KOPT-K1 (cell line): Measurements from ENCODE around the gene ADAP1.

Experiments
- H3K27ac ChIP-seq: fragments of 200-600 bp; sonication (generic); 2 replicates; pipeline ENCODE4 v1.5.1; 2016; ENCODE audit warnings: antibody characterized with exemption, mild to moderate bottlenecking, low read depth, low read length; ENCODE audit not compliant: poor library complexity, severe bottlenecking
- H3K36me3 ChIP-seq: fragments of 200-600 bp; sonication (generic); 2 replicates; pipeline ENCODE4 v1.5.1; 2017; ENCODE audit warnings: antibody characterized with exemption, mild to moderate bottlenecking, low read length, moderate library complexity; ENCODE audit not compliant: insufficient read depth
- H3K9me3 ChIP-seq: fragments of 200-600 bp; sonication (generic); 2 replicates; pipeline ENCODE4 v1.5.1; 2017; ENCODE audit warnings: antibody characterized with exemption, low read length, mild to moderate bottlenecking; ENCODE audit not compliant: insufficient read depth, poor library complexity, severe bottlenecking

Gene ADAP1

DNA sequence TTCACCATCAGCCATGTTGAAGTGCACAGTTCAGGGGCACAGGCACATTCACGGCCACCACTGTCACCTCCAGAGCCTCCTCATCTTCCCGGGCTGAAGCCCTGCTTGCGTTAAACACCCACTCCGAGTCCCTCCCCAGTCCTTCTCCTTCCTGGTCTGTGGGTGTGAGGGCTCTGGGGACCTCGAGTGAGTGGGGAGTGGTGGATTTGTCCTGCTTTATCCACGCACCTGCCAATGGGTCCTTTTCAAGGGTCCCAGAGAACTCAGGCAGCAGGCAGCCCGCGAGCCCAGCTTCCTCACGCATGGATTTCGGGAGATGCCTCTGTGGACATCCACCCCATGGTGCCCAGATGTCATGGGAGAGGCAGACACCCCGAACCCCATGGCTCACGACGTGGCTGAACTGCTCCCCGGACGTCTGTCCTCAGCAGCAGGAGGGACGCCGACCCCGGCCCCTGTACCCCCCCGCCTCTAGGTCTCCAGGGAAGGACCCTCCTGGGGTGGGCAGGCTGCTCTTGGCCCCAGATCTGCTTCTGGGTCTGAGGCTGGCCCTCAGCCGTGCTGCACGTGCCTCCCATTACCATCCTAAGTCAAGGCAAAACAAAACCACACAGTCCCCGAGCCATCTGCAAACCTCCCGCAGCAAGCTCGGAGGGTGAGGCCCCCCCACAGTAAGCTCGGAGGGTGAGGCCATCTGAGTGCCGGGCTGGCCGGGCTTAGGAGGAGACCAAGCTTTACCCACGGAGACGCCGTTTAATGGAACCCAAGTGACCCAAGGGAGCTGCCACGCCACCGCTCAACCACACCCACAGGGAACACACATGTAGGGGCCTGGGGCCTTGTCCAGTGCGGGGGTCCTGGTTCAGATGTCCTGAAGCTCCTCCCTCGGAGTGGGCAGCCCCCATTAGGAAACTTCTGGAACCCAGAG, 37.5 kb upstream of the ADAP1 start:
- Histone ChIP-seq H3K36me3 (no peaks in the 10 kb centered on the region), H3K9me3 (no peaks in the 10 kb centered on the region), H3K27ac (no peak overlapping the region)

DNA sequence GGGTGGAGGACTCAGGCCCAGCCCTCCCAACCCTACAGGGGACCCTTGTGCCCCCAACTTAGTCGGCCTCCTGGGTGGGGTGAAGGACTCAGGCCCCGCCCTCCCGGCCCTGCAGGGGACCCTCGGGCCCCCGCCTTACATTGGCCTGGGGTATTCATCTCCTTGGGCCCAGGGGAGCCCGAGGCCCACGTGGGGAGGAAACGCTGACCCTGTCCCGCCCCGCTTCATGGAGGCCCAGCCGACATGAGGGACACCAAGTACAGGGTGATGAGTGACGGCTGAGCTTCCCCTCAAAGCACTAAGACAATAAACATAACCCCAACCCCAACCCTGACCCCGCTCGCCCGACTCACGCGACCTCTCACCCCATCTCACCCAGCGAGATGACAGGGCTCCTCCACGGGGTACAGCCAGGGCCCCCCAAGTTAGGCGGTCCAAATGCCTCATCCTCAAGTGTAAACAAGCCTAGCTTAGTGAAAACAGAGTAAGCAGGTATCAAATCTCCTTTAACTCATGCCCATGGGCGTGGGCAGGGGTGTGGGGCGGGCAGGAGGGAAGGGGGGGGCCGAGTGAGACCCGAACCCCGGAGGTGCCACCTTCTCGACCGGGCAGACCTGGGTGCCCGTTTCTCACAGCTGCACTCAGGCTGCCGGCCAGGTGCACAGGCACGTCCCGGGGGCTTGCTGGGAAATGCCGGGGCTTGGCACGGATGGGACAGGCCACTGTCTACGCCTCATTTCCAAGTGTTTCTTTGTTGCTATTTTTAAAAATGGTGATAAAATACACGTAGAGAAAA, 36.7 kb upstream of the ADAP1 start:
- no peak overlapping the region for H3K27ac ChIP-seq
- no peaks in the 10 kb centered on the region for H3K9me3 ChIP-seq
- H3K36me3 ChIP-seq: no peaks in the 10 kb centered on the region

DNA sequence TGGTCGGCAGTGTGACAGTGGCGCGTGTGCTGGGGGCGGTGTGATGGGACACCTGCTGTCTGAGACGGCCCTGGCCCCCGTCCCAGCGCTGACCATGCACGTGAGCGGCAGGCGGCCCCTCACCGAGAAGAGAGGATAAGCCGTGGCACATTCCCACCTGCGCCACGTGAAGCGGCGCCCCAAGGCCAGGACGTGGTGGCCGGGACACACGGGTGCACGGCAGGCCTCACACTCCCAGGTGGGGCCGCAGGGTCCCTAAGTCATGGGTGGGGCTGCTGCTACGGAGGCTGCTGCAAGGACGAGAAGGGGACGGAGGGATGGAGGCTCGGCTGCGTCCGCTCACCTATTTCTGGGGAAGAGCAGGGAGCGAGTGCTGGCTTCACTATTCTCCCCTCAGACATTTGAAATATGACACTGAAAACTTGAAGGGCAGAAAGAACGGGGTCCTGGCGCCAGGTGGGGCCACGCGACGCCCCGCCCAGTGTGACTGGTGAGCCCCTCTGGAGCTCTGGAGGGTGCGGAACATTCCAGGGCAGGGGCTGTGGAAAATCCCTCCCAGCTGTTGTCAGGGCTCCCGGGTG, 36.0 kb upstream of the ADAP1 start:
- H3K9me3 ChIP-seq: no peaks in the 10 kb centered on the region
- H3K36me3 ChIP-seq: no peaks in the 10 kb centered on the region
- no peak overlapping the region for H3K27ac ChIP-seq

DNA sequence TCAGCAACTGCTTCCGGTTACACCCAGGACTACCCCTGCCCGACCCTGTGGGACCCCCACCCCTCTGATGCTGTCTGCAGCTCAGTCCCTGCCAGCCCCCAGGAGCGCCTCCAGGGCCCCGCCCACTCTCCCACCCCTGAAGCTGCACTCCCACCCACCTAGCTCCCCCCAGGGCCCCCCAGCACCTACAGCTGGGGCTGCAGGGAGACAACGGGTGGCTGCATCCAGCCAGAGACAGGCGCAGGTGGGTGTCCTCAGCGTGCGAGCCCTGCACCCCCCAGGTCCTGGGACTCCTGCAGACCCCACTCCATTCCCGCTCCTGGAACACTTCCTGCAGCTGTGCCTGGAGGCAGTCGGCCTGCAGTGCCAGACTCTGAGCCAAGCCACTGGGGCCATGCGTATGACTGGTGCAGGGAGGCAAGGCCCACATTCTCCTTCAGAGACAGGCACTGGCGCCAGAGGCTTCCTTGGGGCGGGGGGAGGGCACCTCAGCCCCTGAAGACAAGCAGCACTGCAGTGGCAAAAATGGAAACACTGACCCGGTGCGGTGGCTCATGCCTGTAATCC, 34.6 kb upstream of the ADAP1 start:
- Histone ChIP-seq H3K9me3 (no peaks in the 10 kb centered on the region), H3K27ac (no peak overlapping the region), H3K36me3 (no peaks in the 10 kb centered on the region)

DNA sequence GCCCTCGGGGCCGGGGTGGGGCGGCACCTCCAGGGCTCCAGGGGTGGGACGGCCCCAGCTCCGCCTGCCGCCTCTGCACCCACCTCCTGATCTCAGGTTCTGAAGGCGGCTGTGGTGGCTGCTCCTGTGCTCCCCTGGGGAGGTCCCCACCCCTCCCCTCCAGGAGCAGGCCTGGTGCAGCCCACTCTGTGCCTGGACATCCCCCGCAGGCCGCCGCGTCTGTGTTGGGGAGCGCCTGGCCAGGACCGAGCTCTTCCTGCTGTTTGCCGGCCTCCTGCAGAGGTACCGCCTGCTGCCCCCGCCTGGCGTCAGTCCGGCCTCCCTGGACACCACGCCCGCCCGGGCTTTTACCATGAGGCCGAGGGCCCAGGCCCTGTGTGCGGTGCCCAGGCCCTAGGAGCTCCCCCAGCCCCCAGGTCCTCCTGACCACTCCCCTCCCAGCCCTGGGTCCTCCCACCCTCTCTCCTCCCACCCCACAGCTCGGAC, 34.0 kb upstream of the ADAP1 start:
- H3K27ac ChIP-seq: no peak overlapping the region
- no peaks in the 10 kb centered on the region for H3K9me3 ChIP-seq
- no peaks in the 10 kb centered on the region for H3K36me3 ChIP-seq

DNA sequence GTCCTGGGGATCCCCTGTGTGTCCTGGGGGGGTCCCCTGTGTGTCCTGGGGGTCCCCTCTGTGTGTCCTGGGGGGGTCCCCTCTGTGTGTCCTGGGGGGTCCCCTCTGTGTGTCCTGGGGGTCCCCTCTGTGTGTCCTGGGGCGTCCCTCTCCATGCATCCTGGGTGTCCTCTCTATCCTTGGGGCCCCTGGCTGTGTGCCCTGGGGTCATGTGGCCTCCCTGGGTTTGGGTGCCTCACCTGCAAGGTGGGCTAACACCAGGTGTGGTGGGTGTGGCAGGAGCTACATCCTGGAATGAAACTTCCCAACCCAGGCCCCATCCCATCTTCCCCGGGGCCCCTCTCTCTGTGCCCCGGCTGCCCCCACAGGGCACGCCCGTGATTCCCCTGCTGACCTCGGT, 33.4 kb upstream of the ADAP1 start:
- Histone ChIP-seq H3K36me3 (no peaks in the 10 kb centered on the region), H3K27ac (no peak overlapping the region), H3K9me3 (no peaks in the 10 kb centered on the region)

DNA sequence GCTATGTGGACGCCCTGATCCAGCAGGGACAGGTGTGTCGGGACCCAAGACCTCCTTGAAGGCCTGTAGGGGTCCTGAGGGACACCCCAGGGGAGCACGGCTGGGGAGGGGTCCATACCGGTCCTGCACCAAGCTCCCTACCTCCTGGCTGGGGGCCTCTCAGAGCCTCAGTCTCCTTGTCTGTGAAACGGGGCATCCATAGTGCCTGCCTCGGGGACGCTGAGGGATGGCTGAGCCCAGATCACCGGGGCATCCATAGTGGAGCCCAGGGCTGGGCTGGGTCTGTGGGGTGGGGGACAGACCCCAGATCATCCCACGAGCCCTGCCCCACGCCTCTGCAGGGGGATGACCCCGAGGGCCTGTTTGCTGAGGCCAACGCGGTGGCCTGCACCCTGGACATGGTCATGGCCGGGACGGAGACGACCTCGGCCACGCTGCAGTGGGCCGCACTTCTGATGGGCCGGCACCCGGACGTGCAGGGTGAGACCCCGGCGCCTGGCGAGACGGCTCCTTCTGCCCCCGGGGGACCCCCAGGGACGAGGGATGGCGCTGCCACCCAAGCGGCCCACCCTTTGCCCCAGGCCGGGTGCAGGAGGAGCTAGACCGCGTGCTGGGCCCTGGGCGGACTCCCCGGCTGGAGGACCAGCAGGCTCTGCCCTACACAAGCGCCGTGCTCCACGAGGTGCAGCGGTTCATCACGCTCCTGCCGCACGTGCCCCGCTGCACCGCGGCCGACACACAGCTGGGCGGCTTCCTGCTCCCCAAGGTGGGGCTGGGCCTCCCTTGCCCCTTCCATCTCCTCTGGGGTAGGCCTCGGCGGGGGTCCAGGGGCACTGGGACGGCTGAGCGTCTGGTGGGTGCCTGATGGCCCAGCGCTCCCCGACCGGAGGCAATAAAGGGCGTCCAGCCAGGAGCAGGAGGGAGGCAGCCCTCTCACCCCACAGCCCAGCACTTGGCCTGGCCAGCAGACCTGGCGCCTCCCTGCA, 32.6 kb upstream of the ADAP1 start:
- no peaks in the 10 kb centered on the region for H3K36me3 ChIP-seq
- no peak overlapping the region for H3K27ac ChIP-seq
- H3K9me3 ChIP-seq: no peaks in the 10 kb centered on the region

DNA sequence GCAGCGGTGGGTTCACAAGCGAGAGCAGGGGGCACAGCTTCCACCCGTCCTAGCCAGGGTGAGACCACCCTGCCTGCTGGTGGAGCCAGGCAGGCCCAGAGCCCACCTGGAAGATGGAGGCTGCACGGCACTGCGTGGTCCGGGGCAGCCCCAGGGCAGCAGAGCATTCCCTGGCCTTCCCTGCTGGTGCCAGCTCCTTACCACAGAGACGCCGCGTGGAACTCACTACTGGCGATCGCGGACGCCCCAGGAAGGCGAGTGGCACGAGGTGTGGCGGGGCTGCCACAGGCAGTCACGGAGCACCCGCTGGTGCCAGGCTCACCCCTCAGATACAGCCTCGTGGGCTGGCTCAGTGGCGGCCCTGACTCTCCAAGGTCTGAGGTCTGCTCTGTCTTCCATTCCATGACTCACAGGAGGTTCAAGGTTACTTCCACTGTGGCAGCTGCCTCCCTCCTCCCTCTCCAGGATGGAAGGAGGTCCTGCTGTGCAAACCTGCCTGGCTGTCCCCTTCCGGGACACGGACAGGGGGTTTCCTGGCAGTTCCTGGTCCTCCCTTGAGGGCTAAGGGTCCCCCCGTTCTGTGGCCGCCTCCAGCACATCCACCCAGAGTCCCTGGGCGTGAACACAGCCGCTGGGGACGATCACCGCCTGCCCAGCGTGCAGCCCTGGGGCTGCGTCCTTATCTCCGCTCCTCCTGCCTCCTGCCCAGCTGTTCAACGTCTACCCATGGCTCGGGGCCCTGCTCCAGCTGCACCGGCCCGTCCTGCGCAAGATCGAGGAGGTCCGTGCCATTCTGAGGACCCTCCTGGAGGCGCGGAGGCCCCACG, 31.6 kb upstream of the ADAP1 start:
- Histone ChIP-seq H3K9me3 (no peaks in the 10 kb centered on the region), H3K36me3 (no peaks in the 10 kb centered on the region), H3K27ac (no peak overlapping the region)

DNA sequence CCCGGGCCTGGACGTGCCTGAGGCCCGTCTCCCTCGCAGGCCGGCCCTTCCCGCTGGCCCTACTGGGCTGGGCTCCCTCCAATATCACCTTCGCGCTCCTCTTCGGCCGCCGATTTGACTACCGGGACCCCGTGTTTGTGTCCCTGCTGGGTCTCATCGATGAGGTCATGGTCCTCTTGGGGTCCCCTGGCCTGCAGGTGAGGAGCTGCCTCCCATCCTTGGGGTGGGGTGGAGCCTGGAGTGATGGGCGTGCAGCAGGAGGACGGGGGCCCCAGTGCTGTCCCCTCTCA, 30.6 kb upstream of the ADAP1 start:
- no peak overlapping the region for H3K27ac ChIP-seq
- no peaks in the 10 kb centered on the region for H3K9me3 ChIP-seq
- H3K36me3 ChIP-seq: no peaks in the 10 kb centered on the region

DNA sequence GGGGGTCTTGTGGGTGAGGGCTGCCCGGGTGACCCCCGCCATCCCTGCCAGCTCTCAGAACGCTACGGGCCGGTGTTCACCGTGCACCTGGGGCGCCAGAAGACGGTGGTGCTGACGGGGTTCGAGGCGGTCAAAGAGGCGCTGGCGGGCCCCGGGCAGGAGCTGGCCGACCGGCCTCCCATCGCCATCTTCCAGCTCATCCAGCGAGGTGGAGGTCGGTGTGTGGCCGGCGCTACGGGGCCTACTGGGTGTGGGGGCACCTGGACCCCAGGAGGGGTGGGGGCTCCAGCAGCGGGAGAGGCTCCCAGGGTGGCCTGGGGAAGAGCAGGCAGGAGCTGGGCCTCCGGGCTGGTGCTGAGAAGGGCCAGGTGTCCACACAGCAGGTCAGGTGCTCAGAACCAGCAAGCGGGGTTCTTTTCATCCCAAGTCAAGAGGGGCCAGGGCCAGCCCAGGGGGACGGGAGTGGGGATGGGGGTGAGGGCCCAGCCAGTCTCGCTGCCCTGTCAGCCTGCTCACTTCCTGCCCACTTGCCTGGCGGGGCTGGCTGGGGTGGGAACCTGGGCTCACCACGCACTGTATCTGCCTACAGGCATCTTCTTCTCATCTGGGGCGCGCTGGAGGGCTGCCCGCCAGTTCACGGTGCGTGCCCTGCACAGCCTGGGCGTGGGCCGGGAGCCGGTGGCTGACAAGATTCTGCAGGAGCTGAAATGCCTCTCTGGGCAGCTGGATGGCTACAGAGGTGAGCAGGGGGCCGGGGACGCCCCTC, 30.1 kb upstream of the ADAP1 start:
- Histone ChIP-seq H3K9me3 (no peaks in the 10 kb centered on the region), H3K27ac (no peak overlapping the region), H3K36me3 (no peaks in the 10 kb centered on the region)

DNA sequence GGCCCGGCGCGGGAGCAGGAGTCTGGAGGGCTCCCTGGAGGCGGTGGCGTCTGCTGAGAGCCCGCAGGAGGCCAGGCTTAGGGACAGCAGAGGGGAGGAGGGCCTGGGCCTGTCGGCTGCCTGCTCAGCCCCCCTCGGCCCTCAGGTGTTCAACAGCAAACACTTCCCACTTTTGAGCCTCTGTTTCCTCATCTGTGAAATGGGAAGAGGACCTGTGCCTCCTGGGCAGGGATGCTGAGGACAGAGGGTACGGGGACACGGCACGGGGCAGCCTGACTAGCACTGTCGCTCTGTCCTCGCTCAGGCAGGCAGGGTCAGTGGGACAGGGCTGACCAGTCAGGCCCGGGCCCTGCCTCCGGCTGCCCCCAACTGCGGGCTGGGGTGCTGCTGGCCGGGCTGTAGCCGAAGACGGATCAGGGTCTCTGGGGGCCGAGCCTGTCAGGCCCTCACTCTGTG, 29.2 kb upstream of the ADAP1 start:
- no peaks in the 10 kb centered on the region for H3K36me3 ChIP-seq
- no peaks in the 10 kb centered on the region for H3K9me3 ChIP-seq
- no peak overlapping the region for H3K27ac ChIP-seq

DNA sequence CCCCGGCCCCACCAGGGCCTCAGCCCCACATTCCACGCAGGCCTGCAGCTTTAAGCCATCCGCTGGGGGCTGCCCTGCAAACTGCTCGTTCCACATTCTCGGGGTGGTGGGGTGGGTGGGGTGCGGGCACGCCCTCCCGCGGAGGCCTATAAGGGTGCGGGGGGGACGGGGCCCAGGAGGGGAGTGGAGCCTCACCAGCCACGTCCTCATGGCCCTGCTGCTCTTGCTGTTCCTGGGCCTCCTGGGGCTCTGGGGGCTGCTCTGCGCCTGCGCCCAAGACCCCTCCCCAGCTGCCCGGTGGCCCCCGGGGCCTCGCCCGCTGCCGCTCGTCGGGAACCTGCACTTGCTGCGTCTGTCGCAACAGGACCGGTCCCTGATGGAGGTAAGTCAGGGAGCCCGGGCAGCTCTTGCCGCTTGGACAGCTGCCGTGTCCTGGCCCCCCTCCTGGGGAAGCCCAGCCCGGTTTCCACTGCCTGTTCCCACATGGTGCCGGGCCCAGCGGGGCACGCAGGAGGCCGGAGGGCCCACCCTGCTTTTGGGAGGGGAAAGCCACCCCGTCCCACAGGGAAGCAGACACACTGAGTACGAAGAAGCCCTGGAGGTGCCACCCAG, 28.6 kb upstream of the ADAP1 start, which contains the start of gene CYP2W1:
Gene CYP2W1 (plus strand): TSS at position 178 of the 612 bp plus-strand sequence. CDS start 31 bp downstream, at position 209.
- no peaks in the 10 kb centered on the region for H3K36me3 ChIP-seq
- H3K27ac ChIP-seq: no peak within 1 kb of the TSS
- no peaks in the 10 kb centered on the region for H3K9me3 ChIP-seq
